ENCODE data around the gene TBC1D12. TPM values are rescaled to one million over a fixed set of nuclear protein-coding genes. Genes with fewer than 3 reads are reported as not detected.
"Not testable (repeated sequence)": the region's sequence is repeated elsewhere in the genome, so short reads cannot be mapped to it uniquely, and the experiment has no call there.

The TBC1D12 gene
- 10.0 and 18.0 TPM in 2 replicates for total RNA-seq (2014; rRNA removed)
- polyA plus RNA-seq (2012), result 5.0 TPM

- DNase-seq (ENCODE audit: low read depth), result peak; percentile 97
Measured at GRCh38 chr10:94402204-94402842, at the start of gene TBC1D12. TSS of gene TBC1D12 (plus strand) at chr10:94402541. CDS start at chr10:94402614, 73 bp downstream.

- no peak for DNase-seq (ENCODE audit: low read depth)
Measured at GRCh38 chr10:94353336-94353735, 49.0 kb upstream of the TBC1D12 start.

DNA sequence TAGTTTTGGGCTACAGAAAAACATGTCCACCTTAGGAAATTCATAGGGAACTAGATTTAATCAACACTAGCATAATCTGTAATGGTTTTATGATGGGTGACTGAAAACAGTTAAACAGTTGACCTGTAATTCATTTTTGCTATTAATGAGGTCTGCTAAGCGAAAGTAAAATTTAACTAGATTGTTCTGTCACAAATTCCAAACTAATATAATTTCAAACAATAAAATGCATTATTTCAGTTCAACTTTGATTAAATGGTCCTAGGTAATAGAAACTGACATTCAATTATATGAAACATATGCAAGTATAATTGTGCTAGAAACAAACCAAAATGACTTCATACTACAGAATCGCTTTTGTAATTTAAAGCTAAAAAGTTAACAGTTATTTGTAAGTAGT is 46.5 kb upstream of the TBC1D12 start:
- no peak for DNase-seq (ENCODE audit: low read depth)

GRCh38 chr10:94357193-94357592 is 45.1 kb upstream of the TBC1D12 start:
- DNase-seq (ENCODE audit: low read depth), result no peak

- peak; percentile 93 for DNase-seq (ENCODE audit: low read depth)
Measured at GRCh38 chr10:94358480-94358879, 43.9 kb upstream of the TBC1D12 start.

- DNase-seq (ENCODE audit: low read depth), result peak; percentile 25
Measured at GRCh38 chr10:94361171-94361794, 41.1 kb upstream of the TBC1D12 start.

DNA sequence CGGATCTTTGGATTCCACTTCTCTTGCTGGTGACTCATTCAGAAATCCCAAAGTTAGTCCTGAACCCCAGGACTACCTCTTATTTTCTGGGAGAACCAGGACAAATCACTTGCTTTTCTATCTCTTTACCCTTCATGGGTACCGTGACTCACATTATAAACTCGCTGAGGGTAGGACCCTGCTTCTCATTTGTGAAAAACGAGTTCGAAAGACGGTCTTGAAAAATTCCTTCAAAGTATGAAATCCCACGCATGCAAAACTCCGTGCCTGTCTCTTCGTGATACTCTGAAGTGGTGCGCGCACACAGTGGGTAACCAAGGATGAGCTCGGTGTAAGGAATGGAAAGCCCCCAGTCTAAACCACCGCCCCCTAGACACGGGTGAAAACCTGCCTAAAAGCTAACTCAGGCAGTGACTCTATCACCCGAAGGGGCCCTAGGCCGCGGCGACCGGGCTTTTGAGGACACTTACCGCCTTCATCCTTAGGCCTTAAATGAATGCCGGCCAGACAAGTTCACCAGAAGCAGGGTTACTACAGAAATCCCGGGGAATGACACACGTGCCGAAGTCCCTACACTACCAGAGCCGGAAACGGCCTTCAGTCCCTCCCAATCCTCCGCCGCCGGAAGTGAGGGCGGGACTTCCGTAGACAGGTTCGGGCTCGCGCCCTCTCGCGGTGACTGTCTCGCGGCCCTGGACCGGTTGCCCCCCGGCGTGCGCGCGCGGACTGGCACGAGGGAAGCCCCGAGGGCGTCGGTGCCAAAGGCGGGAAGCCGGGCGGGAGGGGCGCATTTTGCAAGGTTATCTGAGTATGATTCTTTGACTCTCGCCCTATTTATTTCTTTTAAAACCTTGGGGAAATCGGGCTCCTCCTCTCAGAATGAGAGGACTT is 39.7 kb upstream of the TBC1D12 start, which contains the start of gene NOC3L:
NOC3L (minus strand) TSS at position 580 of the 891 bp plus-strand sequence; CDS start at position 479, 101 bp downstream.
- peak; percentile 94 for DNase-seq (ENCODE audit: low read depth)

DNA sequence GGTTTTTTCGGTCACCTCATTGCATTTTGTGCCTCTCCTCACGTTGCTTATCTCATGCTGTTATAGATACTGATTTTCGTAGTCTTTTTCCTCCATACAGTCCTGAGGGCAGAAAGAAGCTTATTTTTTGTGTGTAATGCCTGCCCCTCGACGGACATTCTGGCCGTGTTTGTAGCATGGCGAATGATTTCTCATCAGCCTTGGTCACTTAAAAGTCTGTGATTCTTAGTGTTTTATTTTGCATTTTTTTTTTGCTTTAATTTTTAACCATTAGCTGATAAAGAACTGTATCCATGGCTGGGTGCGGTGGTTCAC is 39.1 kb upstream of the TBC1D12 start:
- DNase-seq (ENCODE audit: low read depth), result no peak

- no peak for DNase-seq (ENCODE audit: low read depth)
Measured at GRCh38 chr10:94364482-94364881, 37.9 kb upstream of the TBC1D12 start.

GRCh38 chr10:94366382-94366781 is 36.0 kb upstream of the TBC1D12 start:
- DNase-seq (ENCODE audit: low read depth), result no peak

- DNase-seq (ENCODE audit: low read depth), result no peak
Measured at GRCh38 chr10:94370501-94370900, 31.8 kb upstream of the TBC1D12 start.

- DNase-seq (ENCODE audit: low read depth), result no peak
Measured at GRCh38 chr10:94375374-94375773, 27.0 kb upstream of the TBC1D12 start.

DNA sequence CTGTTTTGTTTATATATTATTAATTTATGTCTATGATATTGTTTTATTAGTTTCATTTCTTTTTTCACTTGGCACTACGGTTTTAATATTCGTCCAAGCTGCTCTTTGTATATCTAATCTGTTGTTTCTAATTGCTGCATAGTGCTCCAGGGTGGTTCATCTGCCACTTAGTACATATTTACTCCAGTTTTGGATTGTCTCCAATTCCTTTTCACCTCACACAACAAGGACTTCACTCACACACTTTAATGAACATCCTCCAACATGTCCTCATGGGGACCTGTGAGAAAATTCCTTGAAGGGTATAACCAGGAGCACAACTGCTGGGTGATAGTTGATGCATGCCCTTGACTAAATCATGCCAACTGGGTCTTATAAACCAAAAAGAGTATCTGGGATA is 25.5 kb upstream of the TBC1D12 start:
- no peak for DNase-seq (ENCODE audit: low read depth)

- no peak for DNase-seq (ENCODE audit: low read depth)
Measured at GRCh38 chr10:94383530-94383929, 18.8 kb upstream of the TBC1D12 start.

GRCh38 chr10:94385733-94386132 is 16.6 kb upstream of the TBC1D12 start:
- DNase-seq (ENCODE audit: low read depth), result not testable (repeated sequence)

DNA sequence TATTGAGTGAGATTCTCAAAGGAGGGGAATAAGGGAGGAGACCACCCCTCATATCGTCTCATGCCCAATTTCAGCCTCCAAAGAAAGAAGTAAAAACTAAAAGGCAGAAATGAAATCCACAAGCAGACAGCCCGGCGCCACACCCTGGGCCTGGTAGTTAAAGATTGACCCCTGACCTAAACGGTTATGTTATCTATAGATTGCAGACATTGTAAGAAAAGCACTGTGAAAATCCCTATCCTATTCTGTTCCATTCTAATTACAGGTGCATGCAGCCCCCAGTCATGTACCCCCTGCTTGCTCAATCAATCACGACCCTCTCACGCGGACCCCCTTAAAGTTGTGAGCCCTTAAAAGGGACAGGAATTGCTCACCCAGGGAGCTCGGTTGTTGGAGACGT is 10.2 kb upstream of the TBC1D12 start:
- DNase-seq (ENCODE audit: low read depth), result not testable (repeated sequence)

GRCh38 chr10:94397549-94398370 is 4.6 kb upstream of the TBC1D12 start:
- DNase-seq (ENCODE audit: low read depth), result peak; percentile 93

GRCh38 chr10:94398762-94399161 is 3.6 kb upstream of the TBC1D12 start:
- DNase-seq (ENCODE audit: low read depth), result no peak

GRCh38 chr10:94402843-94403379 is 570 bp downstream of the TBC1D12 start:
- DNase-seq (ENCODE audit: low read depth), result no peak

DNA sequence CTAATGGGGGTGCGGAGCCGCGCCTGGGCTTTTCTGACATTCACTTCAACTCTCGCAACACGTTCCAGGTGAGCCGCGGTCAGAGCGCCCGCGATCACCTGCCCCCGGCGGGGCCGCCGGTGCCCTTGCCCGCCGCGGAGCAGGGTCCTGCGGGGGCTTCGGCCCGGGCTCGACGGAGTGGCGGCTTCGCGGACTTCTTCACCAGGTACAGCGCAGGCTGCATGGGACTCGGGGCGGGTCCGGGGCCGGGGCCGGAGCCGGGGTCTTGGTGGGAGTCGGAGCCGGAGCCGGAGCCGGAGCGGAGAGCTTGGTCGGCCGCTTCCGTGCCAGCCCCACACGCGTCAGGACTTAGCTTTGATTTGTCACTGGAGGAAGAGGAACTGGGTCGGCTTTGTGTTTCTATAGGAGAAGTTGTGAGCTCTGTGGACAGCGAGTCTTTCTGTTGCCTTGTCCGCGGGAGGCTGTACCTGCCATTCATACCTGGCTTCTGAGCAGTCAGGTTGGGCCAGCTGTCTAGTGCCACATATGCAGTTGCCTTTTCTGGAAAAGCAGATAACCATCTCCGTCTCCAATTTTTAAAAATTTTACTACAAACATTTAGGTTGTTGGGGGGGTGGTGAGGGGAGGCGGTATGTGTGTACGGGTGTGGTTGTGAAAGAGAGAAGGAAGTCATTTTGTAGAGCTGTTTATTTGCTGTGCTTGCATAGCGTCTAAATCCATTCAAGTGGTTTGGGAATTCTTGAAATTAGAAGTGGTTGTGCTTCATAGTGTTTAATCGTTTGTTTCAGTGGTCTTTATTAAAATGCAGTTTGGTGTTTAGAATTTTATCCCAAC is 1.3 kb downstream of the TBC1D12 start:
- peak; percentile 52 for DNase-seq (ENCODE audit: low read depth)
